ENCODE data around the gene PCDH9. TPM values are rescaled to one million over a fixed set of nuclear protein-coding genes. Genes with fewer than 3 reads are reported as not detected.

Gene PCDH9
- total and polyA plus RNA-seq, 8 donors = 2.0 to 11.6 (median 3.1) TPM

DNA sequence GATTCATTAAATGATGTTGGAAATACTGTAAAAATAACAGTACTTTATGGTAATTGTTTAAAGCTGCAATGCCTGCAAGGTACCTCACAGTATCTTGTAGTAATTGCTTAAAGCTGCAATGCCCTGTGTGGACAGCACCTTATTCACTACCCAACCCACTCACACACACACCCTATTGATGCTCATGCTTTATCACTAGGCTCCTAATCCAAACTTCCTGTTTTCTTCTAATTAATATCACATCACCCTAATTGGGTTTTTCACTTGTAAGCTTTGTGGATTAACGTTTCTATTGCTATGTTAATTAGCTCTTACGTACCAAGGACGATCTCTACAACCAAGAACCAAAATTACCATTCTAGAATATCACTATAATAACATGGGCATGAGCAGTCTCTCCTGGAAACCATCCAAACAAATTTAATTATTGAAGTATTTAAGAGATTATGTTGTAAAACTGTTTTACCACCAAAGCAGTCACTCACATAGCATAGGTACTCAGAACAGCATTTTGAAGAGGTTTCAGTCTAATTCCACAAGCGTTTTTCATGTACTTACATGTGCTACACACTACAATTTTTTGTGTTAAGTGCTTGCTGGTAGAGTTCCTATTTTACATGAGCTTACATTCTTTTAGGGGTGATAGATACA is 303.8 kb downstream of the PCDH9 start:
- H3K4me1 ChIP-seq = no peaks in the 10 kb centered on the region
- TF ChIP-seq, protein P1, sequence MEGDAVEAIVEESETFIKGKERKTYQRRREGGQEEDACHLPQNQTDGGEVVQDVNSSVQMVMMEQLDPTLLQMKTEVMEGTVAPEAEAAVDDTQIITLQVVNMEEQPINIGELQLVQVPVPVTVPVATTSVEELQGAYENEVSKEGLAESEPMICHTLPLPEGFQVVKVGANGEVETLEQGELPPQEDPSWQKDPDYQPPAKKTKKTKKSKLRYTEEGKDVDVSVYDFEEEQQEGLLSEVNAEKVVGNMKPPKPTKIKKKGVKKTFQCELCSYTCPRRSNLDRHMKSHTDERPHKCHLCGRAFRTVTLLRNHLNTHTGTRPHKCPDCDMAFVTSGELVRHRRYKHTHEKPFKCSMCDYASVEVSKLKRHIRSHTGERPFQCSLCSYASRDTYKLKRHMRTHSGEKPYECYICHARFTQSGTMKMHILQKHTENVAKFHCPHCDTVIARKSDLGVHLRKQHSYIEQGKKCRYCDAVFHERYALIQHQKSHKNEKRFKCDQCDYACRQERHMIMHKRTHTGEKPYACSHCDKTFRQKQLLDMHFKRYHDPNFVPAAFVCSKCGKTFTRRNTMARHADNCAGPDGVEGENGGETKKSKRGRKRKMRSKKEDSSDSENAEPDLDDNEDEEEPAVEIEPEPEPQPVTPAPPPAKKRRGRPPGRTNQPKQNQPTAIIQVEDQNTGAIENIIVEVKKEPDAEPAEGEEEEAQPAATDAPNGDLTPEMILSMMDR (IDR thresholded peaks at IDR 0.05) = no peak
- H3K9me3 ChIP-seq = no peaks in the 10 kb centered on the region
- no peak overlapping the region for H3K4me3 ChIP-seq
- no peak overlapping the region for H3K27ac ChIP-seq
- no peaks in the 10 kb centered on the region for H3K36me3 ChIP-seq
- ATAC-seq (no peak), DNase-seq (no peak)
- intact Hi-C loops (cut with DNase I) = no loop called here
- no peaks in the 10 kb centered on the region for H3K27me3 ChIP-seq

DNA sequence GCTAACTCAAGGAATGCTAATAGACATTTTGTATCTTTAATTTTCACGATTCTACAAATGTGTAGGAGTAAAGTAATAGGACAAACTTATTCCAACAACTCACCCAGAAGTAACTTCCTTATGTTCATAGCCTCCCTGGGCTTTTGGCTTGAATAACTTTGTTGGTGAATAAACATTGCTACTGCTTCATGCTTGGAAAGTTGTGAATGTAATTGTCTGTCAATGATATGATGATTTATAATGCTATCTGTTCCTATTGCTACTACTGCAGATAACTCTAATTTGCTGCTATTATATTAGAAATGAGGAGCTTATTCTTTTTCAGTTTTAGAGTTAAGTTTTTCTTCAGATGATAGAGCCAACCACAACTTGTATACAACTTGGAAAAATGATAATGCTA is 307.7 kb downstream of the PCDH9 start:
- no peak overlapping the region for H3K4me3 ChIP-seq
- no peak overlapping the region for H3K27ac ChIP-seq
- ATAC-seq (no peak), DNase-seq (no peak)
- no peaks in the 10 kb centered on the region for H3K36me3 ChIP-seq
- no peaks in the 10 kb centered on the region for H3K4me1 ChIP-seq
- no peaks in the 10 kb centered on the region for H3K9me3 ChIP-seq
- intact Hi-C loops (cut with DNase I) = no loop called here
- no peaks in the 10 kb centered on the region for H3K27me3 ChIP-seq
- TF ChIP-seq, protein P1 (IDR thresholded peaks at IDR 0.05) = no peak

DNA sequence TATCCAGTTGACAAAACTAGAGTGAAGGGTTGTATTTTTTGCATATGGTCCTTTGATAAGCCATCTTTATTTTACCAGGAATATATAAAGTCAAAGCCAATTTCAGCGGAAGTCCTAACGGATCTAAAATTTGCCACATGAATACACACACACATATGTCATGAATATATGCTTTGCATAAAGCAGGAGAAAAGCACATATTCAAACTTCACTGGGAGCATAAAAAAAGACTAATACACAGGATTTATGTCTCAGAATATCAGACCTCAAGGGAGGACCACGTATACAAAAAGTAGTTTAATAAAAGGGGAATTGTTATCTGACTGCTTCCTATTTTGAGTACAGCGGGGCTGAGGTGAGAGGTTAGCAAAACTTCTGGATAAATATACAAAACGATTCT is 308.7 kb downstream of the PCDH9 start:
- Histone ChIP-seq H3K4me1 (no peaks in the 10 kb centered on the region), H3K4me3 (no peak overlapping the region), H3K27me3 (no peaks in the 10 kb centered on the region), H3K27ac (no peak overlapping the region), H3K9me3 (no peaks in the 10 kb centered on the region), H3K36me3 (no peaks in the 10 kb centered on the region)
- DNase-seq (no peak), ATAC-seq (no peak)
- TF ChIP-seq, protein P1 (IDR thresholded peaks at IDR 0.05) = no peak
- intact Hi-C loops (cut with DNase I) = no loop called here

DNA sequence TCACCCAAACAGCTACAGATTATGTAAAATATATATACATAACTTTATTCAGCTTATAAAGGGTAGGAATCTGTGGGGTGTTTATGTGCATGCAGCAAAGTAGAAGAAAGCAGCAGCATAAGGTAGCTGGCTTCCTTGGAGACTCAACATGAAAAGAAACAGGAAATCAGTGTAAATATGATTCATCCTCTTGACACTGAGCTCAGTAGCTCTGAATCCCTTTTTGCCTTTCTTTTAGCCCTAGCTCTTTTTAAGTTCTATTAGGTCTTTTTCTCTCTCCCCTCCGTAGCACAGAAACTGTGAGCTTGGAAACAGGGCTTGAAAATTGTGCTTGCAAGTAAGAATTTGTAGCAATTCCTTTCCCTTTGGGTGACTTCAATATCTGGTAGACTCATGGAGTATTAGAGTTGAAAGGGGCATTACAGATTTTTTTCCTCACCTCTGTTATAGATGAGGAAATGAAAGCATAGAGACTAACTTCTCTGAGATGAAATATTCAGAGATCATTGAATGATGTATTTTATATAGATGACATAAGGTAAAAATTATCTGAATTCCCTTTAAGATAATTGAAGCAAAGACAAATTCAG is 314.4 kb downstream of the PCDH9 start:
- H3K27ac ChIP-seq = no peak overlapping the region

DNA sequence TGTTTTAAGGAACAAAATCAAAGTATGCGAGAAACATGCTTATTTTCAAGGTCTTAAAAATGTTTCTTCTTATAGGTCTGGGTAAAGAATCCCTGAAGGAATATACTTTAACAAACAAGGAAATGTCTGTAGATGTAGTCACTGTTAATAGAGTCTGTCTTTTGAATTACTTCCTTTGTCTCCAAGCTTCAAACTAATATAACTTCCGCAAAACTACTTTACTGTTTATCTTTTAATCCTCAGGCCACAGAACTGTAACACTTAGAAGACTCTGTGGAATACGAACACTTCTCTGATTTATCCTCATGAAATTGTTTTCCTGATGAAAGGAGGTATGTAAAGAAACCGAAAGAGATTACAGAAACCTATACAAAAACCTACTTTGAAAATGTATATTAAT is 316.0 kb downstream of the PCDH9 start:
- H3K27ac ChIP-seq = no peak overlapping the region
- no peaks in the 10 kb centered on the region for H3K27me3 ChIP-seq
- DNase-seq (no peak), ATAC-seq (no peak)
- TF ChIP-seq, protein P1 (IDR thresholded peaks at IDR 0.05) = no peak
- H3K9me3 ChIP-seq = no peaks in the 10 kb centered on the region
- no peak overlapping the region for H3K4me3 ChIP-seq
- H3K4me1 ChIP-seq = no peaks in the 10 kb centered on the region
- H3K36me3 ChIP-seq = no peaks in the 10 kb centered on the region
- intact Hi-C loops (cut with DNase I) = no loop called here

More for the DNA sequence above, 314.4 kb downstream of the PCDH9 start:
- Histone ChIP-seq H3K27me3 (no peaks in the 10 kb centered on the region), H3K4me1 (no peaks in the 10 kb centered on the region), H3K4me3 (no peak overlapping the region), H3K9me3 (no peaks in the 10 kb centered on the region), H3K36me3 (no peaks in the 10 kb centered on the region)
- no peak for ATAC-seq
- intact Hi-C loops (cut with DNase I) = no loop called here
- DNase-seq = no peak
- TF ChIP-seq, protein P1 (IDR thresholded peaks at IDR 0.05) = no peak

Measured in left lung (tissue), 10 donors.